Measurements from ENCODE around the gene CCL19.

DNA sequence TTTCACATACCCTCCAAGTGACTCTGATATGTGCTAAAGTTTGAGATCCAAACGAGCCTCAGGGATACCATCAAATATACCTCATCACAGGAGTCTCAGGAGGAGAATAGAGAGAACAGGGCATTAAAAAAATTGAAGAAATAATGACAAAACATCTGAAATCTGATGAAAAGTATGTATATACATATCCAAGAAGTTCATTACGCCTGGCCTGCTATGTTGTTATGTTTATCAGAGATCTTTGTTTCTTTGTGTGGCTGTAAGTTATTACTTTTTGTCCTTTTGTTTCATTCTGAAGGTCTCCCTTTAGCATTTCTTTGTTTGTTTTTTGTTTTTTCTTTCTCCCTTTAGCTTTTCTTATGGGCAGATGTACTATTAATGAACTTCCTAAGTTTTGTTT, 2.5 kb upstream of the CCL19 start:
- TF ChIP-seq, protein P1, sequence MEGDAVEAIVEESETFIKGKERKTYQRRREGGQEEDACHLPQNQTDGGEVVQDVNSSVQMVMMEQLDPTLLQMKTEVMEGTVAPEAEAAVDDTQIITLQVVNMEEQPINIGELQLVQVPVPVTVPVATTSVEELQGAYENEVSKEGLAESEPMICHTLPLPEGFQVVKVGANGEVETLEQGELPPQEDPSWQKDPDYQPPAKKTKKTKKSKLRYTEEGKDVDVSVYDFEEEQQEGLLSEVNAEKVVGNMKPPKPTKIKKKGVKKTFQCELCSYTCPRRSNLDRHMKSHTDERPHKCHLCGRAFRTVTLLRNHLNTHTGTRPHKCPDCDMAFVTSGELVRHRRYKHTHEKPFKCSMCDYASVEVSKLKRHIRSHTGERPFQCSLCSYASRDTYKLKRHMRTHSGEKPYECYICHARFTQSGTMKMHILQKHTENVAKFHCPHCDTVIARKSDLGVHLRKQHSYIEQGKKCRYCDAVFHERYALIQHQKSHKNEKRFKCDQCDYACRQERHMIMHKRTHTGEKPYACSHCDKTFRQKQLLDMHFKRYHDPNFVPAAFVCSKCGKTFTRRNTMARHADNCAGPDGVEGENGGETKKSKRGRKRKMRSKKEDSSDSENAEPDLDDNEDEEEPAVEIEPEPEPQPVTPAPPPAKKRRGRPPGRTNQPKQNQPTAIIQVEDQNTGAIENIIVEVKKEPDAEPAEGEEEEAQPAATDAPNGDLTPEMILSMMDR (conservative IDR thresholded peaks at IDR 0.05; ENCODE audit: low read depth, low read length): no peak
- TF ChIP-seq EZH2 (IDR thresholded peaks at IDR 0.05; ENCODE audit: borderline replicate concordance, low read depth, low read length, poor library complexity, severe bottlenecking): no peak

Measured in A673 (cell line).